WTC11 (cell line): ENCODE data around the gene PDSS1. TPM values are rescaled to one million over a fixed set of nuclear protein-coding genes. Genes with fewer than 3 reads are reported as not detected.
"Not testable (repeated sequence)": the region's sequence is repeated elsewhere in the genome, so short reads cannot be mapped to it uniquely, and the experiment has no call there.

Source experiments
- ATAC-seq: fragments of 200-7000 bp; cut with Tn5 transposase; 2 replicates; pipeline ENCODE4 v1.10.0; 2021; ENCODE audit warnings: mild to moderate bottlenecking, moderate library complexity
- CTCF ChIA-PET: fragments of 300-600 bp; sonication (Branson Sonifier 250); formaldehyde crosslinking; loops from one replicate; lab custom pipeline; 2021; ENCODE audit warnings: antibody characterized with exemption; lab: Charles Lee
- POLR2A ChIA-PET: fragments of 350-600 bp; sonication (Branson Sonifier 250); formaldehyde crosslinking; loops from one replicate; lab custom pipeline; 2021; ENCODE audit warnings: antibody characterized with exemption; lab: Charles Lee
- DNase-seq: peaks from one replicate; pipeline ENCODE4 v3.0.0; 2021; ENCODE audit warnings: low spot score
- H3K27ac Mint-ChIP-seq: 2 replicates; pipeline ENCODE4 v1.8.0; 2021; ENCODE audit warnings: mixed read lengths
- H3K27me3 Mint-ChIP-seq: 2 replicates; pipeline ENCODE4 v1.8.0; 2021; ENCODE audit warnings: low read depth, mild to moderate bottlenecking, moderate library complexity, mixed read lengths
- H3K36me3 Mint-ChIP-seq: 2 replicates; pipeline ENCODE4 v1.8.0; 2021; ENCODE audit warnings: mixed read lengths
- H3K4me1 Mint-ChIP-seq: 2 replicates; pipeline ENCODE4 v1.8.0; 2022; ENCODE audit warnings: mixed read lengths
- H3K4me3 Mint-ChIP-seq: 2 replicates; pipeline ENCODE4 v1.8.0; 2021; ENCODE audit warnings: mild to moderate bottlenecking, moderate library complexity, mixed read lengths
- H3K9me3 Mint-ChIP-seq: 2 replicates; pipeline ENCODE4 v1.8.0; 2021; ENCODE audit warnings: mixed read lengths
- FOXJ3 ChIP-seq: sonication (generic); formaldehyde crosslinking; IDR thresholded peaks from 2 replicates; pipeline ENCODE4 v1.9.0; 2021; ENCODE audit warnings: missing genetic modification reagents, mild to moderate bottlenecking, borderline replicate concordance
- FOXK1 ChIP-seq: sonication (generic); formaldehyde crosslinking; IDR thresholded peaks from 2 replicates; pipeline ENCODE4 v1.8.0; 2022; ENCODE audit warnings: mild to moderate bottlenecking, moderate library complexity, missing genetic modification reagents
- GTF2I ChIP-seq: fragments of 250-450 bp; sonication (Bioruptor Pico); conservative IDR thresholded peaks from 2 replicates; pipeline ENCODE4 v1.4.0; 2021; ENCODE audit warnings: mild to moderate bottlenecking
- JUN ChIP-seq: sonication (generic); formaldehyde crosslinking; IDR thresholded peaks from 2 replicates; pipeline ENCODE4 v1.8.0; 2023; ENCODE audit warnings: mild to moderate bottlenecking, missing genetic modification reagents
- KAT7 ChIP-seq: sonication (generic); formaldehyde crosslinking; IDR thresholded peaks from 2 replicates; pipeline ENCODE4 v1.8.1; 2023; ENCODE audit warnings: missing genetic modification reagents, mild to moderate bottlenecking, borderline replicate concordance
- NR1H2 ChIP-seq: sonication (generic); formaldehyde crosslinking; IDR thresholded peaks from 2 replicates; pipeline ENCODE4 v1.9.0; 2021; ENCODE audit warnings: mild to moderate bottlenecking, moderate library complexity, missing genetic modification reagents
- ZNF263 ChIP-seq: sonication (generic); formaldehyde crosslinking; IDR thresholded peaks from 2 replicates; pipeline ENCODE4 v1.8.1; 2022; ENCODE audit warnings: low read depth, mild to moderate bottlenecking, moderate library complexity, missing genetic modification reagents
- ZNF423 ChIP-seq: fragments of 250-450 bp; sonication (Bioruptor Pico); IDR thresholded peaks from 2 replicates; pipeline ENCODE4 v2.1.2; 2022; ENCODE audit warnings: mild to moderate bottlenecking, moderate library complexity
- total RNA-seq: library from RNA; stranded (reverse); gene quantifications from 3 replicates; pipeline ENCODE4 v1.2.3, GENCODE V29; 2021
- TF ChIP-seq, protein P1 (sequence below): fragments of 200-600 bp; IDR thresholded peaks from 2 replicates; pipeline ENCODE4 v1.8.0; 2022; ENCODE audit warnings: antibody characterized with exemption
- TF ChIP-seq, protein P2 (sequence below): fragments of 250-450 bp; sonication (Bioruptor Pico); IDR thresholded peaks from 2 replicates; pipeline ENCODE4 v1.9.0; 2021; ENCODE audit warnings: mild to moderate bottlenecking, borderline replicate concordance
- TF ChIP-seq, protein P3 (sequence below): sonication (generic); formaldehyde crosslinking; IDR thresholded peaks from 2 replicates; pipeline ENCODE4 v1.8.0; 2022; ENCODE audit warnings: mild to moderate bottlenecking, missing genetic modification reagents
- TF ChIP-seq, protein P4 (sequence below): sonication (generic); formaldehyde crosslinking; IDR thresholded peaks from 2 replicates; pipeline ENCODE4 v1.8.1; 2023; ENCODE audit warnings: mild to moderate bottlenecking, missing genetic modification reagents, moderate library complexity
- TF ChIP-seq, protein P5 (sequence below): sonication (generic); formaldehyde crosslinking; IDR thresholded peaks from 2 replicates; pipeline ENCODE4 v1.8.1; 2022; ENCODE audit warnings: missing genetic modification reagents, borderline replicate concordance
- TF ChIP-seq, protein P6 (sequence below): fragments of 250-450 bp; sonication (Bioruptor Pico); IDR thresholded peaks from 2 replicates; pipeline ENCODE4 v2.1.2; 2022; ENCODE audit warnings: mild to moderate bottlenecking, moderate library complexity
- TF ChIP-seq, protein P7 (sequence below): fragments of 250-450 bp; sonication (Bioruptor Pico); IDR thresholded peaks from 2 replicates; pipeline ENCODE4 v1.9.0; 2021; ENCODE audit warnings: mild to moderate bottlenecking
- TF ChIP-seq, protein P8 (sequence below): sonication (generic); formaldehyde crosslinking; IDR thresholded peaks from 2 replicates; pipeline ENCODE4 v1.8.0; 2022; ENCODE audit warnings: missing genetic modification reagents

PDSS1 gene
- total RNA-seq, 1 experiment from 2014 or later, result 13.6 TPM

DNA sequence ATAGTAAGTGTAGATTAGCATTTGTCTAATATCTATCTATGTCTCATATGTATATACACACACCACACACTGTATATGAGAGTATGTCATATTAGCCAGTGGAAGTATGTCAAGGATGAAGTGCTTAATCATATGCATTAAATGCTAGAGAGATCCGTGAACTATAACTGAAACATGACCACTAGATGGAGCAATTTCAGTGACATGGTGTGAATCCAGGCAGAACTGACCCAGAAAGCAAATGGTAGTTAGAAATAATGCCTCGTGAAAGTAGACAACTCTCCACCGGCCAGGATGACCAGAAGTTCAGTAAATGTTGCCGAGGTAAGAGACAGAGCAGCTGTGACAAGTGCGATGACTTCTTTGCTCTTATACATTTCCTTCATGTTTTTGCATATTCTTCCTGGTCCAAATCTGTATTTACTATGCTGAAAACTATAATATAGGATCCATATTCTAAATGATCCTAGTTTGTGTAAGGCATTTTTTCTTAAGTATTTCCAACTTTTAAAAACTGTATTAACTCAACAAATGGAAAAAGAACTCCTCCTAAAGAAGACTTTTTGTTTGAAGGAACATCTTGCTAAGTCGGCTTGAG is 12.7 kb upstream of the PDSS1 start:
- peak; percentile 90 for ATAC-seq
- H3K4me3 Mint-ChIP-seq, H3K9me3 Mint-ChIP-seq, CTCF ChIA-PET, H3K36me3 Mint-ChIP-seq, DNase-seq, H3K4me1 Mint-ChIP-seq, POLR2A ChIA-PET, H3K27ac Mint-ChIP-seq, H3K27me3 Mint-ChIP-seq: not testable (repeated sequence)
- TF ChIP-seq, protein P1, sequence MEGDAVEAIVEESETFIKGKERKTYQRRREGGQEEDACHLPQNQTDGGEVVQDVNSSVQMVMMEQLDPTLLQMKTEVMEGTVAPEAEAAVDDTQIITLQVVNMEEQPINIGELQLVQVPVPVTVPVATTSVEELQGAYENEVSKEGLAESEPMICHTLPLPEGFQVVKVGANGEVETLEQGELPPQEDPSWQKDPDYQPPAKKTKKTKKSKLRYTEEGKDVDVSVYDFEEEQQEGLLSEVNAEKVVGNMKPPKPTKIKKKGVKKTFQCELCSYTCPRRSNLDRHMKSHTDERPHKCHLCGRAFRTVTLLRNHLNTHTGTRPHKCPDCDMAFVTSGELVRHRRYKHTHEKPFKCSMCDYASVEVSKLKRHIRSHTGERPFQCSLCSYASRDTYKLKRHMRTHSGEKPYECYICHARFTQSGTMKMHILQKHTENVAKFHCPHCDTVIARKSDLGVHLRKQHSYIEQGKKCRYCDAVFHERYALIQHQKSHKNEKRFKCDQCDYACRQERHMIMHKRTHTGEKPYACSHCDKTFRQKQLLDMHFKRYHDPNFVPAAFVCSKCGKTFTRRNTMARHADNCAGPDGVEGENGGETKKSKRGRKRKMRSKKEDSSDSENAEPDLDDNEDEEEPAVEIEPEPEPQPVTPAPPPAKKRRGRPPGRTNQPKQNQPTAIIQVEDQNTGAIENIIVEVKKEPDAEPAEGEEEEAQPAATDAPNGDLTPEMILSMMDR, result peak; percentile 36; the same call in 1 of the 2 replicates

DNA sequence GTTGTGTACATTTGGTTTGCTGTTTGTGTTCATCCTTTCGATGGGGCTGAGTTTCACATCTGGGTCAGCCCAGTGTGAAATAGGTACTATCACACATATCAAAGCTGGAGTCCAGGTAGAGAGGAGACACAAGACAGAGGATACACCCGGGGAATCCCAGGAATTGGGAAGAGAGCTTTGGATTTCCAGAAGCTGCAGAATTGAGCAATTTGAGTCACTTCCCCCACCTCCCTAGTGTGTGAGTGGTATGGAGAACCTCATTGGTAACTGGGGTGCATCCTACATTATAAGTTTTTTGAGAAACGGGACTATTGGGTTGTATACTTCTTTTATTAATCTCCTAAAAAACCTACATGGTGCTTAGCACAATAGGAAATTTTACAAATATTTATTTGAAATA is 12.1 kb upstream of the PDSS1 start:
- Mint-ChIP-seq H3K27ac (no peak overlapping the region), H3K4me3 (no peak overlapping the region), H3K9me3 (no peaks in the 10 kb centered on the region), H3K4me1 (no peaks in the 10 kb centered on the region), H3K36me3 (no peaks in the 10 kb centered on the region), H3K27me3 (no peaks in the 10 kb centered on the region)
- CTCF ChIA-PET, result interaction anchor here (1.7 kb wide), 1 partner anchor 11 kb away, joined by 5 read pairs; no protein-coding TSS in a partner anchor
- ATAC-seq (no peak), DNase-seq (no peak)
- POLR2A ChIA-PET, result interaction anchor here (1.0 kb wide), 1 partner anchor 356 kb away, joined by 3 read pairs; no protein-coding TSS in a partner anchor
- TF ChIP-seq ZNF263, result no peak
- no peak for TF ChIP-seq FOXJ3 (CRISPR knock-in tag)
- TF ChIP-seq GTF2I (CRISPR knock-in tag), result no peak
- TF ChIP-seq, protein P2, sequence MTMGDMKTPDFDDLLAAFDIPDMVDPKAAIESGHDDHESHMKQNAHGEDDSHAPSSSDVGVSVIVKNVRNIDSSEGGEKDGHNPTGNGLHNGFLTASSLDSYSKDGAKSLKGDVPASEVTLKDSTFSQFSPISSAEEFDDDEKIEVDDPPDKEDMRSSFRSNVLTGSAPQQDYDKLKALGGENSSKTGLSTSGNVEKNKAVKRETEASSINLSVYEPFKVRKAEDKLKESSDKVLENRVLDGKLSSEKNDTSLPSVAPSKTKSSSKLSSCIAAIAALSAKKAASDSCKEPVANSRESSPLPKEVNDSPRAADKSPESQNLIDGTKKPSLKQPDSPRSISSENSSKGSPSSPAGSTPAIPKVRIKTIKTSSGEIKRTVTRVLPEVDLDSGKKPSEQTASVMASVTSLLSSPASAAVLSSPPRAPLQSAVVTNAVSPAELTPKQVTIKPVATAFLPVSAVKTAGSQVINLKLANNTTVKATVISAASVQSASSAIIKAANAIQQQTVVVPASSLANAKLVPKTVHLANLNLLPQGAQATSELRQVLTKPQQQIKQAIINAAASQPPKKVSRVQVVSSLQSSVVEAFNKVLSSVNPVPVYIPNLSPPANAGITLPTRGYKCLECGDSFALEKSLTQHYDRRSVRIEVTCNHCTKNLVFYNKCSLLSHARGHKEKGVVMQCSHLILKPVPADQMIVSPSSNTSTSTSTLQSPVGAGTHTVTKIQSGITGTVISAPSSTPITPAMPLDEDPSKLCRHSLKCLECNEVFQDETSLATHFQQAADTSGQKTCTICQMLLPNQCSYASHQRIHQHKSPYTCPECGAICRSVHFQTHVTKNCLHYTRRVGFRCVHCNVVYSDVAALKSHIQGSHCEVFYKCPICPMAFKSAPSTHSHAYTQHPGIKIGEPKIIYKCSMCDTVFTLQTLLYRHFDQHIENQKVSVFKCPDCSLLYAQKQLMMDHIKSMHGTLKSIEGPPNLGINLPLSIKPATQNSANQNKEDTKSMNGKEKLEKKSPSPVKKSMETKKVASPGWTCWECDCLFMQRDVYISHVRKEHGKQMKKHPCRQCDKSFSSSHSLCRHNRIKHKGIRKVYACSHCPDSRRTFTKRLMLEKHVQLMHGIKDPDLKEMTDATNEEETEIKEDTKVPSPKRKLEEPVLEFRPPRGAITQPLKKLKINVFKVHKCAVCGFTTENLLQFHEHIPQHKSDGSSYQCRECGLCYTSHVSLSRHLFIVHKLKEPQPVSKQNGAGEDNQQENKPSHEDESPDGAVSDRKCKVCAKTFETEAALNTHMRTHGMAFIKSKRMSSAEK (CRISPR knock-in tag), result no peak
- TF ChIP-seq, protein P3, sequence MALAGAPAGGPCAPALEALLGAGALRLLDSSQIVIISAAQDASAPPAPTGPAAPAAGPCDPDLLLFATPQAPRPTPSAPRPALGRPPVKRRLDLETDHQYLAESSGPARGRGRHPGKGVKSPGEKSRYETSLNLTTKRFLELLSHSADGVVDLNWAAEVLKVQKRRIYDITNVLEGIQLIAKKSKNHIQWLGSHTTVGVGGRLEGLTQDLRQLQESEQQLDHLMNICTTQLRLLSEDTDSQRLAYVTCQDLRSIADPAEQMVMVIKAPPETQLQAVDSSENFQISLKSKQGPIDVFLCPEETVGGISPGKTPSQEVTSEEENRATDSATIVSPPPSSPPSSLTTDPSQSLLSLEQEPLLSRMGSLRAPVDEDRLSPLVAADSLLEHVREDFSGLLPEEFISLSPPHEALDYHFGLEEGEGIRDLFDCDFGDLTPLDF, result no peak
- TF ChIP-seq, protein P4, sequence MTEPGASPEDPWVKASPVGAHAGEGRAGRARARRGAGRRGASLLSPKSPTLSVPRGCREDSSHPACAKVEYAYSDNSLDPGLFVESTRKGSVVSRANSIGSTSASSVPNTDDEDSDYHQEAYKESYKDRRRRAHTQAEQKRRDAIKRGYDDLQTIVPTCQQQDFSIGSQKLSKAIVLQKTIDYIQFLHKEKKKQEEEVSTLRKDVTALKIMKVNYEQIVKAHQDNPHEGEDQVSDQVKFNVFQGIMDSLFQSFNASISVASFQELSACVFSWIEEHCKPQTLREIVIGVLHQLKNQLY, result no peak
- TF ChIP-seq FOXK1 (CRISPR knock-in tag), result no peak
- TF ChIP-seq, protein P5, sequence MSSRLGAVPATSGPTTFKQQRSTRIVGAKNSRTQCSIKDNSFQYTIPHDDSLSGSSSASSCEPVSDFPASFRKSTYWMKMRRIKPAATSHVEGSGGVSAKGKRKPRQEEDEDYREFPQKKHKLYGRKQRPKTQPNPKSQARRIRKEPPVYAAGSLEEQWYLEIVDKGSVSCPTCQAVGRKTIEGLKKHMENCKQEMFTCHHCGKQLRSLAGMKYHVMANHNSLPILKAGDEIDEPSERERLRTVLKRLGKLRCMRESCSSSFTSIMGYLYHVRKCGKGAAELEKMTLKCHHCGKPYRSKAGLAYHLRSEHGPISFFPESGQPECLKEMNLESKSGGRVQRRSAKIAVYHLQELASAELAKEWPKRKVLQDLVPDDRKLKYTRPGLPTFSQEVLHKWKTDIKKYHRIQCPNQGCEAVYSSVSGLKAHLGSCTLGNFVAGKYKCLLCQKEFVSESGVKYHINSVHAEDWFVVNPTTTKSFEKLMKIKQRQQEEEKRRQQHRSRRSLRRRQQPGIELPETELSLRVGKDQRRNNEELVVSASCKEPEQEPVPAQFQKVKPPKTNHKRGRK (CRISPR knock-in tag), result no peak
- TF ChIP-seq, protein P6, sequence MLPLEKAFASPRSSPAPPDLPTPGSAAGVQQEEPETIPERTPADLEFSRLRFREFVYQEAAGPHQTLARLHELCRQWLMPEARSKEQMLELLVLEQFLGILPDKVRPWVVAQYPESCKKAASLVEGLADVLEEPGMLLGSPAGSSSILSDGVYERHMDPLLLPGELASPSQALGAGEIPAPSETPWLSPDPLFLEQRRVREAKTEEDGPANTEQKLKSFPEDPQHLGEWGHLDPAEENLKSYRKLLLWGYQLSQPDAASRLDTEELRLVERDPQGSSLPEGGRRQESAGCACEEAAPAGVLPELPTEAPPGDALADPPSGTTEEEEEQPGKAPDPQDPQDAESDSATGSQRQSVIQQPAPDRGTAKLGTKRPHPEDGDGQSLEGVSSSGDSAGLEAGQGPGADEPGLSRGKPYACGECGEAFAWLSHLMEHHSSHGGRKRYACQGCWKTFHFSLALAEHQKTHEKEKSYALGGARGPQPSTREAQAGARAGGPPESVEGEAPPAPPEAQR (CRISPR knock-in tag), result no peak
- TF ChIP-seq, protein P7, sequence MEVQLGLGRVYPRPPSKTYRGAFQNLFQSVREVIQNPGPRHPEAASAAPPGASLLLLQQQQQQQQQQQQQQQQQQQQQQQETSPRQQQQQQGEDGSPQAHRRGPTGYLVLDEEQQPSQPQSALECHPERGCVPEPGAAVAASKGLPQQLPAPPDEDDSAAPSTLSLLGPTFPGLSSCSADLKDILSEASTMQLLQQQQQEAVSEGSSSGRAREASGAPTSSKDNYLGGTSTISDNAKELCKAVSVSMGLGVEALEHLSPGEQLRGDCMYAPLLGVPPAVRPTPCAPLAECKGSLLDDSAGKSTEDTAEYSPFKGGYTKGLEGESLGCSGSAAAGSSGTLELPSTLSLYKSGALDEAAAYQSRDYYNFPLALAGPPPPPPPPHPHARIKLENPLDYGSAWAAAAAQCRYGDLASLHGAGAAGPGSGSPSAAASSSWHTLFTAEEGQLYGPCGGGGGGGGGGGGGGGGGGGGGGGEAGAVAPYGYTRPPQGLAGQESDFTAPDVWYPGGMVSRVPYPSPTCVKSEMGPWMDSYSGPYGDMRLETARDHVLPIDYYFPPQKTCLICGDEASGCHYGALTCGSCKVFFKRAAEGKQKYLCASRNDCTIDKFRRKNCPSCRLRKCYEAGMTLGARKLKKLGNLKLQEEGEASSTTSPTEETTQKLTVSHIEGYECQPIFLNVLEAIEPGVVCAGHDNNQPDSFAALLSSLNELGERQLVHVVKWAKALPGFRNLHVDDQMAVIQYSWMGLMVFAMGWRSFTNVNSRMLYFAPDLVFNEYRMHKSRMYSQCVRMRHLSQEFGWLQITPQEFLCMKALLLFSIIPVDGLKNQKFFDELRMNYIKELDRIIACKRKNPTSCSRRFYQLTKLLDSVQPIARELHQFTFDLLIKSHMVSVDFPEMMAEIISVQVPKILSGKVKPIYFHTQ (CRISPR knock-in tag), result no peak
- TF ChIP-seq, protein P8, sequence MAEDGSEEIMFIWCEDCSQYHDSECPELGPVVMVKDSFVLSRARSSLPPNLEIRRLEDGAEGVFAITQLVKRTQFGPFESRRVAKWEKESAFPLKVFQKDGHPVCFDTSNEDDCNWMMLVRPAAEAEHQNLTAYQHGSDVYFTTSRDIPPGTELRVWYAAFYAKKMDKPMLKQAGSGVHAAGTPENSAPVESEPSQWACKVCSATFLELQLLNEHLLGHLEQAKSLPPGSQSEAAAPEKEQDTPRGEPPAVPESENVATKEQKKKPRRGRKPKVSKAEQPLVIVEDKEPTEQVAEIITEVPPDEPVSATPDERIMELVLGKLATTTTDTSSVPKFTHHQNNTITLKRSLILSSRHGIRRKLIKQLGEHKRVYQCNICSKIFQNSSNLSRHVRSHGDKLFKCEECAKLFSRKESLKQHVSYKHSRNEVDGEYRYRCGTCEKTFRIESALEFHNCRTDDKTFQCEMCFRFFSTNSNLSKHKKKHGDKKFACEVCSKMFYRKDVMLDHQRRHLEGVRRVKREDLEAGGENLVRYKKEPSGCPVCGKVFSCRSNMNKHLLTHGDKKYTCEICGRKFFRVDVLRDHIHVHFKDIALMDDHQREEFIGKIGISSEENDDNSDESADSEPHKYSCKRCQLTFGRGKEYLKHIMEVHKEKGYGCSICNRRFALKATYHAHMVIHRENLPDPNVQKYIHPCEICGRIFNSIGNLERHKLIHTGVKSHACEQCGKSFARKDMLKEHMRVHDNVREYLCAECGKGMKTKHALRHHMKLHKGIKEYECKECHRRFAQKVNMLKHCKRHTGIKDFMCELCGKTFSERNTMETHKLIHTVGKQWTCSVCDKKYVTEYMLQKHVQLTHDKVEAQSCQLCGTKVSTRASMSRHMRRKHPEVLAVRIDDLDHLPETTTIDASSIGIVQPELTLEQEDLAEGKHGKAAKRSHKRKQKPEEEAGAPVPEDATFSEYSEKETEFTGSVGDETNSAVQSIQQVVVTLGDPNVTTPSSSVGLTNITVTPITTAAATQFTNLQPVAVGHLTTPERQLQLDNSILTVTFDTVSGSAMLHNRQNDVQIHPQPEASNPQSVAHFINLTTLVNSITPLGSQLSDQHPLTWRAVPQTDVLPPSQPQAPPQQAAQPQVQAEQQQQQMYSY (CRISPR knock-in tag), result no peak
- TF ChIP-seq NR1H2 (CRISPR knock-in tag), result no peak
- no peak for TF ChIP-seq KAT7 (CRISPR knock-in tag)
- no peak for TF ChIP-seq JUN (CRISPR knock-in tag)
- TF ChIP-seq ZNF423 (CRISPR knock-in tag), result no peak
